K562 (cell line): ENCODE results near the gene WRAP53. TPM values are rescaled to one million over a fixed set of nuclear protein-coding genes. Genes with fewer than 3 reads are reported as not detected.

Source experiments
- ATAC-seq: fragments of 200-7000 bp; cut with Tn5 transposase; 3 replicates; pipeline ENCODE4 v1.9.1; 2020; ENCODE audit warnings: moderate library complexity
- BruUV-seq: library from RNA; stranded (reverse); fragments of 400-500 nt; replicated peaks from 2 replicates; lab custom pipeline; 2021; lab: Mats Ljungman, UMichigan
- CTCF ChIA-PET: fragments of 300-600 bp; formaldehyde crosslinking; extraction: SDS; loops from one replicate; lab custom pipeline; 2021; ENCODE audit warnings: low intra/inter-chr PET ratio; lab: Yijun Ruan, JAX
- POLR2A ChIA-PET: fragments of 300-600, 350-650 bp; sonication (Branson Sonifier 250); formaldehyde crosslinking; extraction: SDS; loops from one replicate; lab custom pipeline; 2021; ENCODE audit warnings: antibody characterized with exemption, inconsistent platforms; lab: Yijun Ruan, JAX
- DNase-seq, 4 experiments: peaks; one replicate each; pipeline versions ENCODE4 v3.0.0 to v3.0.0-alpha.2; 2011 to 2018; ENCODE audit warnings: low spot score in 3 of 4, mixed read lengths in 3 of 4; ENCODE audit errors: extremely low read depth in 1 of 4
- FAIRE-seq: peaks from 2 replicates; lab custom pipeline; 2011; peaks lifted over from hg19 to GRCh38; lab: Jason Lieb, UNC
- H2AFZ ChIP-seq: 2 replicates; pipeline ENCODE4 v1.6.0; 2011; ENCODE audit warnings: low read depth, low read length, control low read depth, inconsistent platforms
- H3K27ac ChIP-seq: fragments of 200-600 bp; 3 replicates; pipeline ENCODE4 v1.8.0; 2011; ENCODE audit warnings: low read depth, mild to moderate bottlenecking, control low read depth, inconsistent platforms, low read length, moderate library complexity, mixed read lengths; ENCODE audit errors: extremely low read depth
- H3K27me3 ChIP-seq, 2 experiments: fragments of 300-600 bp in 1 of 2; 2 replicates in 1 of 2; 3 replicates in 1 of 2; pipeline versions ENCODE4 v1.6.0 to v1.8.0; 2011; ENCODE audit warnings: inconsistent platforms in 2 of 2, low read length in 2 of 2, mild to moderate bottlenecking in 1 of 2, mixed read lengths in 1 of 2, moderate library complexity in 1 of 2; ENCODE audit not compliant: control insufficient read depth in 2 of 2, insufficient read depth in 2 of 2
- H3K36me3 ChIP-seq: fragments of 300-600 bp; 3 replicates; pipeline ENCODE4 v1.8.0; 2011; ENCODE audit warnings: mild to moderate bottlenecking, low read length, inconsistent platforms; ENCODE audit not compliant: control insufficient read depth, insufficient read depth
- H3K4me1 ChIP-seq, 2 experiments: fragments of 200-600 bp in 1 of 2; replicated peaks in 1 of 2; 2 replicates in 1 of 2; 3 replicates in 1 of 2; pipeline versions ENCODE4 v1.5.1 to v1.8.0; 2011; ENCODE audit warnings: inconsistent platforms in 2 of 2, low read length in 2 of 2, mild to moderate bottlenecking in 1 of 2, mixed read lengths in 1 of 2, moderate library complexity in 1 of 2; ENCODE audit not compliant: control insufficient read depth in 2 of 2, insufficient read depth in 2 of 2
- H3K4me2 ChIP-seq: 2 replicates; pipeline ENCODE4 v1.6.1; 2011; ENCODE audit warnings: low read length, control low read depth, inconsistent platforms, mixed read lengths; ENCODE audit not compliant: insufficient read depth
- H3K4me3 ChIP-seq: fragments of 200-600 bp; sonication (generic), shearing (Covaris generic); 2 replicates; pipeline ENCODE4 v1.5.1; 2016; ENCODE audit warnings: control low read depth, inconsistent platforms
- H3K79me2 ChIP-seq: fragments of 200-600 bp; 3 replicates; pipeline ENCODE4 v1.8.0; 2011; ENCODE audit warnings: low read length, inconsistent platforms; ENCODE audit not compliant: control insufficient read depth, insufficient read depth
- H3K9ac ChIP-seq, 2 experiments: 2 replicates each; pipeline versions ENCODE4 v1.6.0 to v1.6.1; 2011; ENCODE audit warnings: low read depth in 2 of 2, low read length in 2 of 2, control low read depth in 1 of 2, inconsistent platforms in 1 of 2, mild to moderate bottlenecking in 1 of 2, mixed read lengths in 1 of 2; ENCODE audit not compliant: insufficient read depth in 1 of 2
- H3K9me1 ChIP-seq: one replicate; pipeline ENCODE4 v1.6.0; 2011; ENCODE audit warnings: inconsistent platforms, mild to moderate bottlenecking, low read length, moderate library complexity; ENCODE audit not compliant: control insufficient read depth, insufficient read depth
- H3K9me3 ChIP-seq: replicated peaks from 2 replicates; pipeline ENCODE4 v1.5.1; 2011; ENCODE audit warnings: low read depth, low read length, inconsistent platforms; ENCODE audit not compliant: control insufficient read depth, insufficient read depth
- H4K20me1 ChIP-seq: replicated peaks from 2 replicates; pipeline ENCODE4 v1.6.1; 2011; ENCODE audit warnings: low read length, inconsistent platforms, mixed read lengths; ENCODE audit not compliant: control insufficient read depth, insufficient read depth
- ETV1 ChIP-seq: fragments of 450-650 bp; conservative IDR thresholded peaks from 2 replicates; pipeline ENCODE4 v1.6.1; 2016; ENCODE audit warnings: missing genetic modification characterization, control low read depth, low read depth, missing compliant biosample characterization
- FOXM1 ChIP-seq, 2 experiments: fragments of 450-650 bp in 1 of 2; sonication (generic) in 1 of 2; formaldehyde crosslinking in 1 of 2; IDR thresholded peaks; 2 replicates each; pipeline versions ENCODE4 v1.6.1 to v1.9.0; 2017 to 2022; ENCODE audit warnings: low read depth in 2 of 2, mild to moderate bottlenecking in 2 of 2, missing genetic modification reagents in 1 of 2, moderate library complexity in 1 of 2
- NRF1 ChIP-seq, 2 experiments: fragments of 450-650 bp; IDR thresholded peaks in 1 of 2; conservative IDR thresholded peaks in 1 of 2; 2 replicates each; pipeline ENCODE4 v1.6.1; 2014; ENCODE audit warnings: mild to moderate bottlenecking in 2 of 2
- SPI1 ChIP-seq: IDR thresholded peaks from 2 replicates; pipeline ENCODE4 v1.6.1; 2011; ENCODE audit warnings: low read depth, low read length, control low read depth, borderline replicate concordance
- WGBS: fragments of 100-300 bp; shearing (Covaris generic); methylation state at CpG from one replicate; pipeline ENCODE4 v1.1.6; 2016; ENCODE audit warnings: low coverage, mixed read lengths; ENCODE audit not compliant: insufficient coverage; ENCODE audit errors: missing lambda C conversion rate; 5-methylcytosine and 5-hydroxymethylcytosine counted together
- in situ Hi-C: fragments of 300-500 bp; cut with MboI; formaldehyde crosslinking; loops from 4 replicates; pipeline ENCODE4 v1.15.0; 2018; ENCODE audit warnings: inconsistent platforms, mixed read lengths
- intact Hi-C: fragments of 100-400 bp; cut with micrococcal nuclease; formaldehyde crosslinking; loops from 2 replicates; pipeline ENCODE4 v1.14.2; 2022
- polyA plus RNA-seq, 8 experiments: library from polyadenylated mRNA; depleted of rRNA in 4 of 8; stranded (reverse) in 5 of 8; unstranded in 3 of 8; fragments of >200 nt; fragmentation: Nextera tagmentation in 2 of 8; fragmentation: Illumina TruSeq in 1 of 8; extraction: Ambion mirVana in 2 of 8; extraction: Trizol in 1 of 8; gene quantifications; 2 replicates each; pipeline versions ENCODE4 v1.2.1 to v1.2.3, GENCODE V29; 2011 to 2014; ENCODE audit warnings: inconsistent platforms in 1 of 8, missing spikeins in 1 of 8
- total RNA-seq, 7 experiments: library from RNA; depleted of rRNA in 6 of 7; stranded (reverse); fragments of >200 nt in 6 of 7; fragmentation: Illumina TruSeq in 2 of 7; extraction: Trizol in 2 of 7; gene quantifications; 2 replicates each; pipeline versions ENCODE4 v1.2.1 to v1.2.3, GENCODE V29; 2011 to 2021; ENCODE audit warnings: low replicate concordance in 1 of 7

WRAP53 gene
- total and polyA plus RNA-seq, 9 of the 15 experiments (the other 6 are each of a cell fraction or from before 2014, with no cell fraction given) = 0.72 to 18.2 (median 13.4) TPM

DNA sequence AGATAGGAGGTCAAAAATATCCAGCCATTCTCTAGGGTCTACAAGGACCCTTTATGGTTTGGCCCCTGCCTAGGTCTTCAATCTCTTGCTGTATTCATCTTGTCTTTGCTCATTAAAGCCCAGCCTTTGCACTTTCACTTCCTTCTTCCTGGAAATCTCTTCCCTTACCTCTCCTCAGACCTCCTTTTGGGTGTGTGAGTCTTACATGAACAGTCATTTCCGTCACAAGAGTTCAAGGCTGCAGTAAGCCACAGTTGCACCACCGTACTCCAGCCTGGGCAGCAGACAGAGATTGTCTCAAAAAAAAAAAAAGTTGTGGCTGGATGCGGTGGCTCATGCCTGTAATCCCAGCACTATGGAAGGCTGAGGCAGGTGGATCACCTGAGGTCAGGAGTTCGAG lies 43.5 kb upstream of the WRAP53 start:
- no peaks in the 10 kb centered on the region; the same call in 1 of the 2 replicates for H3K9me3 ChIP-seq
- no peak overlapping the region for H3K27ac ChIP-seq
- H2AFZ ChIP-seq = 0 out of 2 replicates have a peak overlapping the region, but pooled peaks have one; percentile 9
- no TSS peak for BruUV-seq
- H3K4me3 ChIP-seq = no peak overlapping the region
- 45% methylated on average over 3 of the region's 4 CpGs for WGBS
- intact Hi-C loops (no loop called here), in situ Hi-C loops (no loop called here)
- H3K36me3 ChIP-seq = no peaks in the 10 kb centered on the region
- H3K4me2 ChIP-seq = no peak overlapping the region
- no peaks in the 10 kb centered on the region for H3K79me2 ChIP-seq
- H3K9ac ChIP-seq = no peak overlapping the region; a peak in 1 of 4 replicates
- POLR2A ChIA-PET = no interaction called here
- ATAC-seq (no peak), FAIRE-seq (no peak)
- TF ChIP-seq ETV1 (tag) (no peak), SPI1 (0 out of 2 replicates have a peak, but pooled peaks have one; percentile 8)
- TF ChIP-seq, all 486 proteins: peak for 1
- Histone ChIP-seq H4K20me1 (no peaks in the 10 kb centered on the region), H3K27me3 (no peaks in the 10 kb centered on the region), H3K9me1 (no peaks in the 10 kb centered on the region), H3K4me1 (peaks cover 19 to 20% of the 10 kb centered on the region in 2 experiments; a peak in 4 of 5 replicates)
- CTCF ChIA-PET = no interaction called here
- peak in 1 of 4 experiments; percentile 2 for DNase-seq

DNA sequence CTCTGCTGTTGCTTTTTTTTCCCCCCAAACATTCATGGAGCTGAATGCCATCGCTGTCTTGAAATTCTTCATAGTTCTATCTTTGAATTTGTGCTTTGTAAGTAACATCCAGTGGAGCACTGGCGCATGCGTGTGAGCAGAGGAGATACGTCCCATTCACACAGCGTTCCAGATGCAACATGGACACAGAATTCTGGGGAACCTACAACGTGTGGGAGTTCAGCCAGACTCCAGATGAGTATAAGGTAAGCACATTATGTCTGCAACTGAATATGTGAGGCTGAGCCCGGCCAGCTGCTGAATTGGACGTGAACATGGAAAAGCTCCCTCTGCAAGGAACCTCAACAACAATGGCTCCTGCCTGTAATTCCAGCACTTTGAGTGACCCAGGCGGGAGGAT lies 41.8 kb upstream of the WRAP53 start:
- in situ Hi-C loops (no loop called here), intact Hi-C loops (no loop called here)
- H4K20me1 ChIP-seq = no peaks in the 10 kb centered on the region
- no peaks in the 10 kb centered on the region for H3K27me3 ChIP-seq
- TF ChIP-seq NRF1 (conservative IDR thresholded peaks at IDR 0.05 in 1 of 2, IDR thresholded peaks at IDR 0.05 in 1 of 2) (peak in 1 of 2 experiments; percentile 28; a peak in 1 of 4 replicates), FOXM1 (IDR thresholded peaks at IDR 0.05; ENCODE audit: low read depth) (no peak), FOXM1 (CRISPR knock-in tag; IDR thresholded peaks at IDR 0.05; ENCODE audit: low read depth) (no peak)
- H3K4me2 ChIP-seq = no peak overlapping the region
- no peaks in the 10 kb centered on the region for H3K9me3 ChIP-seq
- BruUV-seq = no TSS peak
- no peaks in the 10 kb centered on the region for H3K9me1 ChIP-seq
- POLR2A ChIA-PET = interaction anchor here (3.6 kb wide), 1 partner anchor 40 kb away, joined by 21 read pairs; the partner anchor contains the start of gene TP53
- no peak overlapping the region for H3K4me3 ChIP-seq
- DNase-seq = no peak
- no peaks in the 10 kb centered on the region for H3K79me2 ChIP-seq
- WGBS = 70% methylated on average over 8 of the region's 9 CpGs
- CTCF ChIA-PET = no interaction called here
- peaks cover 24 to 34% of the 10 kb centered on the region in 2 experiments; a peak in 4 of 5 replicates for H3K4me1 ChIP-seq
- H2AFZ ChIP-seq = peak overlapping the region; percentile 61
- no peak overlapping the region; a peak in 1 of 4 replicates for H3K9ac ChIP-seq
- FAIRE-seq = peak; percentile 29
- ATAC-seq = no peak
- H3K36me3 ChIP-seq = no peaks in the 10 kb centered on the region
- no peak overlapping the region for H3K27ac ChIP-seq
